ENCODE data around the gene ANXA6.

- TF ChIP-seq IRF3 (IDR thresholded peaks at IDR 0.05; ENCODE audit: low read depth, low read length) (no peak), TAF1 (IDR thresholded peaks at IDR 0.05; ENCODE audit: borderline replicate concordance, low read depth, low read length) (no peak), CTCF (IDR thresholded peaks at IDR 0.05) (no peak), POLR2AphosphoS5 (IDR thresholded peaks at IDR 0.05; ENCODE audit: low read depth, low read length) (no peak), SMC3 (IDR thresholded peaks at IDR 0.05; ENCODE audit: low read depth, low read length) (no peak), MAX (IDR thresholded peaks at IDR 0.05; ENCODE audit: low read depth) (no peak), USF1 (IDR thresholded peaks at IDR 0.05; ENCODE audit: borderline replicate concordance, low read depth) (no peak), RAD21 (IDR thresholded peaks at IDR 0.05; ENCODE audit: low read length) (no peak), SIN3A (IDR thresholded peaks at IDR 0.05; ENCODE audit: borderline replicate concordance, low read depth, low read length) (no peak), EZH2phosphoT487 (IDR thresholded peaks at IDR 0.05; ENCODE audit: borderline replicate concordance, low read depth) (no peak), ZBTB33 (IDR thresholded peaks at IDR 0.05; ENCODE audit: borderline replicate concordance, low read depth) (no peak), NFIC (IDR thresholded peaks at IDR 0.05; ENCODE audit: borderline replicate concordance) (no peak), RXRA (IDR thresholded peaks at IDR 0.05; ENCODE audit: borderline replicate concordance, low read depth) (no peak)
These were observed 49.6 kb downstream of the ANXA6 start for GRCh38 chr5:151107738-151108520.

Measured in SK-N-SH (cell line).